ENCODE data around the gene PER2. TPM values are rescaled to one million over a fixed set of nuclear protein-coding genes. Genes with fewer than 3 reads are reported as not detected.

The PER2 gene
- total RNA-seq, 1 experiment from 2014 or later = 1.7 TPM

- no peak for DNase-seq (ENCODE audit: low read depth)
Measured at GRCh38 chr2:238227587-238228032, 60.8 kb downstream of the PER2 start.

- no peak for DNase-seq (ENCODE audit: low read depth)
Measured at GRCh38 chr2:238226698-238227586, 61.5 kb downstream of the PER2 start.

- DNase-seq (ENCODE audit: low read depth) = no peak
Measured at GRCh38 chr2:238225911-238226697, 62.3 kb downstream of the PER2 start.

- DNase-seq (ENCODE audit: low read depth) = no peak
Measured at GRCh38 chr2:238225121-238225520, 63.3 kb downstream of the PER2 start.

- no peak for DNase-seq (ENCODE audit: low read depth)
Measured at GRCh38 chr2:238224356-238225035, 63.9 kb downstream of the PER2 start.

- DNase-seq (ENCODE audit: low read depth) = peak; percentile 57
Measured at GRCh38 chr2:238220892-238221521, 67.4 kb downstream of the PER2 start.

- DNase-seq (ENCODE audit: low read depth) = no peak
Measured at GRCh38 chr2:238220274-238220891, 68.0 kb downstream of the PER2 start.

GRCh38 chr2:238216651-238217184 lies 71.7 kb downstream of the PER2 start:
- DNase-seq (ENCODE audit: low read depth) = no peak

GRCh38 chr2:238207006-238207405 lies 81.4 kb downstream of the PER2 start:
- no peak for DNase-seq (ENCODE audit: low read depth)

GRCh38 chr2:238203973-238204683 lies 84.3 kb downstream of the PER2 start:
- no peak for DNase-seq (ENCODE audit: low read depth)

- DNase-seq (ENCODE audit: low read depth) = peak; percentile 93
Measured at GRCh38 chr2:238203094-238203972, 85.1 kb downstream of the PER2 start, which contains the start of gene ILKAP. Gene ILKAP, minus strand, starts transcription at chr2:238203695. Its CDS starts 142 bp downstream, at chr2:238203553.

- DNase-seq (ENCODE audit: low read depth) = no peak
Measured at GRCh38 chr2:238202326-238203093, 85.9 kb downstream of the PER2 start.

Other genes with a start within 250 kb of the PER2 start
- 19.1 and 29.7 TPM in 2 replicates for gene SCLY, start 227.6 kb downstream of the PER2 start, total RNA-seq (2014; rRNA removed; shearing (Covaris generic))
- gene ESPNL, start 188.3 kb downstream of the PER2 start, total RNA-seq (2014; rRNA removed; shearing (Covaris generic)) = 0.40 and 0.54 TPM in 2 replicates
- gene KLHL30, start 149.9 kb downstream of the PER2 start, total RNA-seq (2014; rRNA removed; shearing (Covaris generic)) = 0.17 TPM in 1 of 2 replicates, not detected in the other
- gene ERFE, start 129.6 kb downstream of the PER2 start, total RNA-seq (2014; rRNA removed; shearing (Covaris generic)) = 3.6 and 6.8 TPM in 2 replicates
- gene ILKAP, start 84.9 kb downstream of the PER2 start, total RNA-seq (2014; rRNA removed; shearing (Covaris generic)) = 27.9 and 29.5 TPM in 2 replicates
- 9.8 and 13.1 TPM in 2 replicates for gene HES6, start 48.6 kb downstream of the PER2 start, total RNA-seq (2014; rRNA removed; shearing (Covaris generic))
- 4.1 and 7.0 TPM in 2 replicates for gene TRAF3IP1, start 31.9 kb upstream of the PER2 start, total RNA-seq (2014; rRNA removed; shearing (Covaris generic))
- gene ASB1, start 138.3 kb upstream of the PER2 start, total RNA-seq (2014; rRNA removed; shearing (Covaris generic)) = 33.7 and 86.3 TPM in 2 replicates